Activated CD4-positive, alpha-beta T cell treated with anti-CD3 and anti-CD28 coated beads, Interleukin-2, amount 10 ng/mL, durations not matched to agents 7 days and 5 days (primary cell): Measurements from ENCODE around the gene MRC1. TPM values are rescaled to one million over a fixed set of nuclear protein-coding genes. Genes with fewer than 3 reads are reported as not detected.
"Not testable (repeated sequence)": the region's sequence is repeated elsewhere in the genome, so short reads cannot be mapped to it uniquely, and the experiment has no call there.

Experiments used
- CTCF ChIA-PET: fragments of 350-600 bp; sonication (Branson Sonifier 250); formaldehyde crosslinking; loops from one replicate; lab custom pipeline; 2021; ENCODE audit warnings: antibody characterized with exemption; lab: Charles Lee
- POLR2A ChIA-PET: fragments of 350-600 bp; sonication (Branson Sonifier 250); formaldehyde crosslinking; loops from one replicate; lab custom pipeline; 2021; ENCODE audit warnings: antibody characterized with exemption; lab: Charles Lee
- DNase-seq: peaks from one replicate; pipeline ENCODE4 v3.0.0-alpha.2; 2020
- H3K27ac Mint-ChIP-seq: one replicate; pipeline ENCODE4 v1.8.0; 2021; ENCODE audit warnings: mild to moderate bottlenecking, moderate library complexity, mixed read lengths
- H3K27me3 Mint-ChIP-seq: one replicate; pipeline ENCODE4 v1.8.0; 2021; ENCODE audit warnings: mixed read lengths
- H3K36me3 Mint-ChIP-seq: one replicate; pipeline ENCODE4 v1.8.0; 2021; ENCODE audit warnings: low read depth, mixed read lengths
- H3K4me1 Mint-ChIP-seq: one replicate; pipeline ENCODE4 v1.8.0; 2021; ENCODE audit warnings: mixed read lengths
- H3K4me3 Mint-ChIP-seq: one replicate; pipeline ENCODE4 v1.8.0; 2021; ENCODE audit warnings: mild to moderate bottlenecking, moderate library complexity, mixed read lengths
- H3K9me3 Mint-ChIP-seq: one replicate; pipeline ENCODE4 v1.8.0; 2021; ENCODE audit warnings: mixed read lengths
- microRNA-seq: library from miRNA; unstranded; fragments of <30 nt; microRNA quantifications from one replicate; pipeline ENCODE4 v1.2.0, GENCODE V29; 2021; ENCODE audit warnings: borderline microRNAs expressed, borderline replicate concordance
- total RNA-seq, 2 experiments: library from RNA; stranded (reverse); gene quantifications; one replicate each; pipeline ENCODE4 v1.2.3, GENCODE V29; 2021

The MRC1 gene
- total RNA-seq, 2 experiments from 2014 or later: not detected

DNA sequence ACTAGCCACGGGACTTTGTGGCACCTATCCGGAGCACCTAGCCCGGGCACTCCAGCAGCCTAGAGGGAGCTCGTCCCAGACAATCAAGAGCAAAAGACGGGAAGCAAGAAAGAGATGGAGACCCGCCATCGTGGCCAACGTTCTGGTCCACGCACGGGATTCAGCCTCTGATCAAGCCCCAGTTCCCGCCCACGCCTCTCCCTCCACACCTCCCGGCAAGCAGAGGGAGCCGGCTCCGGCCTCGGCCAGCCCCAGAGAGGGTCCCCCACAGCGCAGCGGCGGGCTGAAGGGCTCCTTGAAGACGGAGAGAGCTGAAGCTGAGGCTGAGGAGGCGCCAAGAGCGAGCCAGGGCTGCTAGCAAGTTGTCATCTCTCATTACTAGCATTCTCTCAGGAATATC lies 141.6 kb downstream of the MRC1 start:
- Mint-ChIP-seq H3K36me3 (no peaks in the 10 kb centered on the region), H3K27me3 (no peaks in the 10 kb centered on the region), H3K4me1 (no peaks in the 10 kb centered on the region), H3K4me3 (no peak overlapping the region), H3K9me3 (no peaks in the 10 kb centered on the region), H3K27ac (no peak overlapping the region)
- no peak for DNase-seq
- ChIA-PET CTCF (interaction anchor here (1.2 kb wide), 1 partner anchor 12 kb away, joined by 4 read pairs; no protein-coding TSS in a partner anchor), POLR2A (no interaction called here)

DNA sequence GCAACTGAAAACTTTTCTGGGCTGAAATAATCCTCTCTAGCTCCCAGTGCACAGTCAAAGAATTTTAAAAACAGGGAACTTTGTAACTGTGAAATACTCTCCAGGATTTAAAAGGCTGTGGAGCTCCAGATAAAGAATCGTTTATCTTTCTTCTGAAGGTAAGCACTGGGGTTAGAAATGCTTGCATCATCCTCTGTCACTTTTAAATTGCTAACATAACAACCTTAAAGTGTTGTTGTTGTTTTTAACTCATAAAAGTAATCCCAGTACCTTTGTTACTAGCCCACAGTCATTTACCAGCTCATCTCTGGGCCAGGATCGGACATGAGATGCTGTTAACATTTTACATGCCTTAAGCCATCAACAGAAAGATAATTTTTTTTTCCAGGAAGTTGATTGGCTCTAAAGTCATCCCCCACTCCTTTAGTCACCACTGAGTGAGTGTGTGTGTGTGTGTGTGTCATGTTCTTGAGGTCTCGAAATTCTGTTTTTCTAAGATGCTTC lies 142.8 kb downstream of the MRC1 start, which contains the start of gene SLC39A12:
Gene SLC39A12 (plus strand): TSS at position 51 of the 504 bp plus-strand sequence. CDS start 1,359 bp downstream, outside the sequence.
- DNase-seq: no peak
- no peaks in the 10 kb centered on the region for H3K27me3 Mint-ChIP-seq
- no peaks in the 10 kb centered on the region for H3K36me3 Mint-ChIP-seq
- ChIA-PET CTCF (no interaction called here), POLR2A (no interaction called here)
- no peak within 1 kb of the TSS for H3K4me3 Mint-ChIP-seq
- no peaks in the 10 kb centered on the region for H3K9me3 Mint-ChIP-seq
- no peak within 1 kb of the TSS for H3K27ac Mint-ChIP-seq
- H3K4me1 Mint-ChIP-seq: no peaks in the 10 kb centered on the region

DNA sequence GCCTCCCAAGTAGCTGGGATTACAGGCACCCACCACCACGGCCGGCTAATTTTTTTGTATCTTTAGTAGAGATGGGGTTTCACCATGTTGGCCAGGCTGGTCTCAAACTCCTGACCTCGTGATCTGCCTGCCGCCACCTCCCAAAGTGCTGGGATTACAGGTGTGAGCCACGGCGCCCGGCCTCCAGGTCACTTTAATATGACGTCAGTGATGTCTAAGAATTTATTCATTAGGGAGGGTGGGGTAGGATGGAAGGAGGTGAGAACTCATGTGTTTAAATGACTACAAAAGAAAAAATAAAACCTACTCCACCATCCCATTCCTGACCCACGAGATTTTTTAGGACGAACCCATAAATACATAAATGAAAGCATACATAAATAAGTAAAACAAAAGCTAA lies 145.2 kb downstream of the MRC1 start:
- CTCF ChIA-PET, H3K36me3 Mint-ChIP-seq, H3K9me3 Mint-ChIP-seq, H3K4me1 Mint-ChIP-seq, DNase-seq, H3K27ac Mint-ChIP-seq, POLR2A ChIA-PET, H3K4me3 Mint-ChIP-seq, H3K27me3 Mint-ChIP-seq: not testable (repeated sequence)

DNA sequence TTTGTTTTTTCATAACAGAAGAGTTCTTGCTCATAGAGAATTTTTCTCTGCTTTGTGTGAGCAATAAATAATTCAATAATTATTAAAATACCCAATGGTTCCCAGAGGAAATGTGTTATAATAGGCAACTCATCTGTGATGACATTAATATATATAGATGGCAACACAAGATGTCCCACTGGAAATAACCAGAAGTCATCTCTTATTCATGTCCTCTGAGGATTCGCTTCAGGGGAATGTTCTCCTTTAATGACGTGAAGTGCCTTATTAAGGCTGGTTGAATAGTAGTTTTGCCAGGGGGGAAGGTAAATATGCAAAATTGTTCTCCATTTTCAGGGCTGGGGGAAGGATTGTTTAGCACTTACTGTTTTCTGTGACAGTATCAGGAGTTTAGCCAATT lies 145.7 kb downstream of the MRC1 start:
- H3K9me3 Mint-ChIP-seq: no peaks in the 10 kb centered on the region
- ChIA-PET POLR2A (interaction anchor here (0.5 kb wide), 1 partner anchor 14 kb away, joined by 3 read pairs; no protein-coding TSS in a partner anchor), CTCF (no interaction called here)
- no peaks in the 10 kb centered on the region for H3K4me1 Mint-ChIP-seq
- H3K27ac Mint-ChIP-seq: no peak overlapping the region
- no peak overlapping the region for H3K4me3 Mint-ChIP-seq
- DNase-seq: no peak
- H3K27me3 Mint-ChIP-seq: no peaks in the 10 kb centered on the region
- H3K36me3 Mint-ChIP-seq: no peaks in the 10 kb centered on the region

DNA sequence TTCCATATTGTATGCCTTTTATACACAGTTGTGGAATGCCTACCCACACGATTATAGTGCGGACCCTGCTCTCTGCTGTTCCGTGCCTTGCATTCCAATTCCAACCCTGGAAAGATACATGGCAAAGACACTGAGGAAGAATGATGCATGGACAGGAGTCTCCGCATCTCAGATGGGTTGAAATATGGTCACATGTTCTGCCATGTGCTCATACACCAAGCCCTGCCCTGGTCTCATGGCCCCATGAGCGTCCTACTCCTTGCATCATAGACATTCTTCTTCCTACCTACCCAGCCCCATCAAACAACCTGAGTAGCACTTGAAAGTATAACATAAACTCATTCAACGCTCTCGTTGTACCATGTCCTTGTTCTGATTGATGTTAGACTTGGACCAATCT lies 148.9 kb downstream of the MRC1 start:
- DNase-seq: no peak
- no peaks in the 10 kb centered on the region for H3K36me3 Mint-ChIP-seq
- POLR2A ChIA-PET: no interaction called here
- no peaks in the 10 kb centered on the region for H3K27me3 Mint-ChIP-seq
- H3K4me3 Mint-ChIP-seq: no peak overlapping the region
- CTCF ChIA-PET: no interaction called here
- H3K9me3 Mint-ChIP-seq: no peaks in the 10 kb centered on the region
- no peak overlapping the region for H3K27ac Mint-ChIP-seq
- no peaks in the 10 kb centered on the region for H3K4me1 Mint-ChIP-seq

DNA sequence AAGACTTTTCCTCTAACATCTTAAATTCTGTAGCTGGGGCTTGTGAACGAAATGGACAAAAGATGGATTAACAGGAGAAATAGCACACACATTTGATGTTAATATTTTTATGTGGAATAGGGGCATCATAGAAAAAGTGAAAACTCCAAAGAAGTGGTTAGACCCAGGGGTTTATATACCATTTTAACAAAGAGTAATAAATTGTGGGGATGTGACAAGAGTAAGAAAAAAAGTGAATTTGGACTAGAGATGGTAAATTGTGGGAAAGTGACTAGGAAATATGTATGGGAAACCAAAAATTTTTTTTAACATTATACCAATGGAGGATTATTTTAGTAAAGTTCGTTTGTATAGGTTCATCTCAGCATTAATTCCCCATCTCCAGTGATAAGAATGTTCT lies 150.7 kb downstream of the MRC1 start:
- no peaks in the 10 kb centered on the region for H3K9me3 Mint-ChIP-seq
- H3K36me3 Mint-ChIP-seq: no peaks in the 10 kb centered on the region
- ChIA-PET POLR2A (no interaction called here), CTCF (no interaction called here)
- no peak for DNase-seq
- H3K4me3 Mint-ChIP-seq: no peak overlapping the region
- no peak overlapping the region for H3K27ac Mint-ChIP-seq
- H3K27me3 Mint-ChIP-seq: no peaks in the 10 kb centered on the region
- no peaks in the 10 kb centered on the region for H3K4me1 Mint-ChIP-seq

Small RNA genes within 50 kb of the gene (microRNA-seq; reads per million reads assigned to microRNA genes)
- gene MIR511: not detected

Other genes starting within 250 kb of the MRC1 start
- gene HACD1, start 192.0 kb upstream of the MRC1 start, total RNA-seq: under 1 TPM; 0.47 to 0.69 TPM
- gene STAM, start 165.2 kb upstream of the MRC1 start, total RNA-seq: 10 to 100 TPM; 16.6 to 23.8 TPM
- gene TMEM236, start 57.1 kb upstream of the MRC1 start, total RNA-seq: under 1 TPM in 1 of 2 experiments, not detected in 1; 0.04 TPM
- gene SLC39A12, start 142.6 kb downstream of the MRC1 start, total RNA-seq: not detected